Measurements from ENCODE around the gene ZP4.

DNA sequence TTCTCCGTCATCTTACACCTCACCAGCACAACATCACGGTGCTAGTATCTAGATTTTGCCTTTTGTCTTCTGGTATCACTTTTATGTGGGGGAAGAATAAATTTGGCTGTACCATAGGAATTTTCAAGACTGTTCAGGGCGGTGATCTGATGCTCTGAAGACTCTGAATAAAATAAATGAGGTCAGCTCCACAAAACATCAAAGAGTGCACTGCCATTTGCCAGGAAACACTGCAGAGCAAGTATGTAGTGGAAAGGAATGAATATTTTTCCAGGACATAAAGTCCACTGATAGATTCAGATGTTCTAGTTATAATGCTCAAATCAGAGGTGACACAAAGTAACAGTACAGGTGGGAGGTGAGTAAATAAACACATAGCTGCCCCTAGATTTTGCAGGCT, 56.3 kb downstream of the ZP4 start:
- TF ChIP-seq, protein P1, sequence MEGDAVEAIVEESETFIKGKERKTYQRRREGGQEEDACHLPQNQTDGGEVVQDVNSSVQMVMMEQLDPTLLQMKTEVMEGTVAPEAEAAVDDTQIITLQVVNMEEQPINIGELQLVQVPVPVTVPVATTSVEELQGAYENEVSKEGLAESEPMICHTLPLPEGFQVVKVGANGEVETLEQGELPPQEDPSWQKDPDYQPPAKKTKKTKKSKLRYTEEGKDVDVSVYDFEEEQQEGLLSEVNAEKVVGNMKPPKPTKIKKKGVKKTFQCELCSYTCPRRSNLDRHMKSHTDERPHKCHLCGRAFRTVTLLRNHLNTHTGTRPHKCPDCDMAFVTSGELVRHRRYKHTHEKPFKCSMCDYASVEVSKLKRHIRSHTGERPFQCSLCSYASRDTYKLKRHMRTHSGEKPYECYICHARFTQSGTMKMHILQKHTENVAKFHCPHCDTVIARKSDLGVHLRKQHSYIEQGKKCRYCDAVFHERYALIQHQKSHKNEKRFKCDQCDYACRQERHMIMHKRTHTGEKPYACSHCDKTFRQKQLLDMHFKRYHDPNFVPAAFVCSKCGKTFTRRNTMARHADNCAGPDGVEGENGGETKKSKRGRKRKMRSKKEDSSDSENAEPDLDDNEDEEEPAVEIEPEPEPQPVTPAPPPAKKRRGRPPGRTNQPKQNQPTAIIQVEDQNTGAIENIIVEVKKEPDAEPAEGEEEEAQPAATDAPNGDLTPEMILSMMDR (IDR thresholded peaks at IDR 0.05) = no peak
- no peak for TF ChIP-seq POLR2AphosphoS5 (IDR thresholded peaks at IDR 0.05)
- TF ChIP-seq POLR2A (IDR thresholded peaks at IDR 0.05) = no peak
